MM.1S (cell line): Measurements from ENCODE around the gene PLCB2.

ENCODE experiments used
- DNase-seq: peaks from one replicate; pipeline ENCODE4 v3.0.0-alpha.2; 2015
- H2AFZ ChIP-seq: fragments of 300-600 bp; sonication (generic); 2 replicates; pipeline ENCODE4 v1.6.0; 2016; ENCODE audit warnings: antibody characterized with exemption, low read length
- H3F3A ChIP-seq: fragments of 300-600 bp; sonication (generic); 2 replicates; pipeline ENCODE4 v1.6.1; 2016; ENCODE audit warnings: mild to moderate bottlenecking, antibody characterized with exemption, low read length, moderate library complexity, mixed read lengths; ENCODE audit not compliant: insufficient read depth
- H3K27ac ChIP-seq: fragments of 300-600 bp; sonication (generic); 2 replicates; pipeline ENCODE4 v1.5.1; 2016; ENCODE audit warnings: mild to moderate bottlenecking, low read length
- H3K27me3 ChIP-seq: fragments of 300-600 bp; sonication (generic); replicated peaks from 2 replicates; pipeline ENCODE4 v1.6.0; 2016; ENCODE audit warnings: low read length; ENCODE audit not compliant: insufficient read depth
- H3K36me3 ChIP-seq: fragments of 300-600 bp; sonication (generic); replicated peaks from 2 replicates; pipeline ENCODE4 v1.6.1; 2016; ENCODE audit warnings: mild to moderate bottlenecking, low read length, mixed read lengths; ENCODE audit not compliant: insufficient read depth
- H3K4me1 ChIP-seq: fragments of 300-600 bp; sonication (generic); 2 replicates; pipeline ENCODE4 v1.6.1; 2016; ENCODE audit warnings: low read length, mixed read lengths
- H3K4me2 ChIP-seq: fragments of 300-600 bp; sonication (generic); 2 replicates; pipeline ENCODE4 v1.6.0; 2016; ENCODE audit warnings: low read depth, low read length
- H3K4me3 ChIP-seq: fragments of 300-600 bp; sonication (generic); 2 replicates; pipeline ENCODE4 v1.5.1; 2016; ENCODE audit warnings: low read length, mixed read lengths
- H3K79me2 ChIP-seq: fragments of 300-600 bp; sonication (generic); 2 replicates; pipeline ENCODE4 v1.6.1; 2016; ENCODE audit warnings: mixed run types, low read length, mixed read lengths
- H3K9ac ChIP-seq: fragments of 300-600 bp; sonication (generic); 2 replicates; pipeline ENCODE4 v1.6.1; 2016; ENCODE audit warnings: low read length, mixed read lengths
- H3K9me2 ChIP-seq: fragments of 300-600 bp; sonication (generic); replicated peaks from 2 replicates; pipeline ENCODE4 v1.6.1; 2016; ENCODE audit warnings: mild to moderate bottlenecking, low read length, mixed read lengths; ENCODE audit not compliant: insufficient read depth
- H3K9me3 ChIP-seq: fragments of 300-600 bp; sonication (generic); replicated peaks from 2 replicates; pipeline ENCODE4 v1.6.1; 2016; ENCODE audit warnings: mild to moderate bottlenecking, low read length, mixed read lengths; ENCODE audit not compliant: insufficient read depth
- H4K20me1 ChIP-seq: fragments of 300-600 bp; sonication (generic); 2 replicates; pipeline ENCODE4 v1.6.1; 2016; ENCODE audit warnings: mild to moderate bottlenecking, low read length, moderate library complexity, mixed read lengths; ENCODE audit not compliant: insufficient read depth
- CTCF ChIP-seq: fragments of 300-600 bp; sonication (generic); IDR thresholded peaks from 2 replicates; pipeline ENCODE4 v1.5.1; 2016; ENCODE audit warnings: antibody characterized with exemption, low read length, mixed read lengths
- EZH2 ChIP-seq: fragments of 300-600 bp; sonication (generic); optimal IDR thresholded peaks from 2 replicates; pipeline ENCODE3; 2017; ENCODE audit warnings: low read depth, mild to moderate bottlenecking, antibody characterized with exemption, low read length, mixed read lengths
- EZH2phosphoT487 ChIP-seq: fragments of 300-600 bp; sonication (generic); IDR thresholded peaks from 2 replicates; pipeline ENCODE4 v1.6.1; 2018; ENCODE audit warnings: antibody characterized with exemption, low read length

Gene PLCB2

GRCh38 chr15:40245666-40246450, 61.9 kb downstream of the PLCB2 start:
- Histone ChIP-seq H3K9ac (no peak overlapping the region), H3K4me2 (no peak overlapping the region), H4K20me1 (no peaks in the 10 kb centered on the region), H3K27me3 (no peaks in the 10 kb centered on the region), H3K4me1 (no peaks in the 10 kb centered on the region), H3K9me2 (no peaks in the 10 kb centered on the region), H3F3A (no peaks in the 10 kb centered on the region), H2AFZ (no peak overlapping the region), H3K9me3 (no peaks in the 10 kb centered on the region), H3K4me3 (no peak overlapping the region), H3K79me2 (no peaks in the 10 kb centered on the region), H3K27ac (no peak overlapping the region), H3K36me3 (no peaks in the 10 kb centered on the region)
- TF ChIP-seq EZH2 (no peak), EZH2phosphoT487 (no peak), CTCF (no peak)
- no peak for DNase-seq

- Histone ChIP-seq H3K36me3 (no peaks in the 10 kb centered on the region), H3K9me2 (no peaks in the 10 kb centered on the region), H3K4me1 (no peaks in the 10 kb centered on the region), H3K27ac (no peak overlapping the region), H2AFZ (no peak overlapping the region), H3K9ac (no peak overlapping the region), H4K20me1 (no peaks in the 10 kb centered on the region), H3K4me2 (no peak overlapping the region), H3K4me3 (no peak overlapping the region), H3K9me3 (no peaks in the 10 kb centered on the region), H3K27me3 (no peaks in the 10 kb centered on the region), H3F3A (no peaks in the 10 kb centered on the region), H3K79me2 (no peaks in the 10 kb centered on the region)
- no peak for DNase-seq
- TF ChIP-seq EZH2phosphoT487, result no peak
- TF ChIP-seq CTCF, result no peak
- TF ChIP-seq EZH2, result no peak
These were observed 62.7 kb downstream of the PLCB2 start for GRCh38 chr15:40244961-40245523.

GRCh38 chr15:40243126-40243810, 64.5 kb downstream of the PLCB2 start:
- Histone ChIP-seq H3K4me3 (no peak overlapping the region), H3K9me2 (no peaks in the 10 kb centered on the region), H3F3A (no peaks in the 10 kb centered on the region), H3K4me2 (no peak overlapping the region), H3K36me3 (no peaks in the 10 kb centered on the region), H3K27ac (no peak overlapping the region), H3K9me3 (no peaks in the 10 kb centered on the region), H2AFZ (no peak overlapping the region), H4K20me1 (no peaks in the 10 kb centered on the region), H3K9ac (no peak overlapping the region), H3K79me2 (no peaks in the 10 kb centered on the region), H3K27me3 (no peaks in the 10 kb centered on the region), H3K4me1 (0 out of 2 replicates have a peak, but pooled peaks cover 4% of the 10 kb centered on the region)
- TF ChIP-seq CTCF (no peak), EZH2phosphoT487 (no peak), EZH2 (no peak)
- no peak for DNase-seq
